B cell (primary cell): ENCODE measurements around the gene METTL9. TPM values are rescaled to one million over a fixed set of nuclear protein-coding genes. Genes with fewer than 3 reads are reported as not detected.
"Not testable (repeated sequence)": the region's sequence is repeated elsewhere in the genome, so short reads cannot be mapped to it uniquely, and the experiment has no call there.

Experiments
- ATAC-seq: fragments of 200-7000 bp; cut with Tn5 transposase; one replicate; pipeline ENCODE4 v1.10.0; 2021; ENCODE audit warnings: low read depth, mild to moderate bottlenecking, moderate number of reproducible peaks, moderate library complexity
- CTCF ChIA-PET: fragments of 350-600 bp; sonication (Branson Sonifier 250); formaldehyde crosslinking; loops from one replicate; lab custom pipeline; 2021; ENCODE audit warnings: antibody characterized with exemption, inconsistent platforms; lab: Charles Lee
- POLR2A ChIA-PET: fragments of 350-600 bp; sonication (Branson Sonifier 250); formaldehyde crosslinking; loops from one replicate; lab custom pipeline; 2021; ENCODE audit warnings: antibody characterized with exemption; lab: Charles Lee
- DNase-seq: peaks from one replicate; pipeline ENCODE4 v3.0.0; 2013
- H2AFZ ChIP-seq: 2 replicates; pipeline ENCODE4 v1.6.1; 2012; ENCODE audit warnings: mild to moderate bottlenecking, low read depth, low read length; ENCODE audit not compliant: insufficient read depth, poor library complexity, severe bottlenecking
- H3K27ac ChIP-seq, 2 donors: 1 replicate in 1 of 2; 2 replicates in 1 of 2; pipeline ENCODE4 v1.5.1; 2012 to 2013; ENCODE audit warnings: low read length in 2 of 2, mild to moderate bottlenecking in 2 of 2, moderate library complexity in 1 of 2
- H3K27me3 ChIP-seq, 4 experiments: fragments of 200-600 bp in 1 of 4; sonication (generic) in 1 of 4; replicated peaks in 1 of 4; 1 replicate in 2 of 4; 2 replicates in 2 of 4; pipeline versions ENCODE4 v1.6.1 to v1.7.0; 2013 to 2016; ENCODE audit warnings: low read length in 3 of 4, mild to moderate bottlenecking in 2 of 4, mixed read lengths in 1 of 4, moderate library complexity in 1 of 4; ENCODE audit not compliant: insufficient read depth in 4 of 4, control insufficient read depth in 3 of 4; ENCODE audit errors: control extremely low read depth in 1 of 4
- H3K36me3 ChIP-seq, 2 experiments: replicated peaks in 1 of 2; 1 replicate in 1 of 2; 2 replicates in 1 of 2; pipeline versions ENCODE4 v1.6.1 to v1.7.1; 2013; ENCODE audit warnings: low read length in 1 of 2; ENCODE audit not compliant: insufficient read depth in 2 of 2, control insufficient read depth in 1 of 2; ENCODE audit errors: control extremely low read depth in 1 of 2, extremely low read depth in 1 of 2
- H3K4me1 ChIP-seq, 2 donors: fragments of 200-600 bp in 1 of 2; sonication (generic) in 1 of 2; 1 replicate in 1 of 2; 2 replicates in 1 of 2; pipeline versions ENCODE4 v1.5.1 to v1.6.1; 2013 to 2017; ENCODE audit warnings: low read length in 2 of 2; ENCODE audit not compliant: control insufficient read depth in 2 of 2, insufficient read depth in 2 of 2
- H3K4me2 ChIP-seq: replicated peaks from 2 replicates; pipeline ENCODE3; 2012; ENCODE audit warnings: mild to moderate bottlenecking, low read depth, low read length; ENCODE audit not compliant: poor library complexity, severe bottlenecking
- H3K4me3 ChIP-seq, 5 experiments: fragments of 200-600 bp in 1 of 5; sonication (generic) in 1 of 5; 1 replicate in 3 of 5; 2 replicates in 2 of 5; pipeline versions ENCODE4 v1.5.1 to v1.7.0; 2011 to 2016; ENCODE audit warnings: low read length in 4 of 5, mild to moderate bottlenecking in 4 of 5, low read depth in 2 of 5, control low read depth in 1 of 5, moderate library complexity in 1 of 5; ENCODE audit not compliant: insufficient read depth in 1 of 5; ENCODE audit errors: control extremely low read depth in 1 of 5, extremely low read depth in 1 of 5
- H3K79me2 ChIP-seq: fragments of 200-600 bp; sonication (generic); one replicate; pipeline ENCODE4 v1.6.0; 2016; ENCODE audit warnings: low read length; ENCODE audit not compliant: control insufficient read depth, insufficient read depth
- H3K9ac ChIP-seq: fragments of 200-600 bp; sonication (generic); 2 replicates; pipeline ENCODE4 v1.6.1; 2017; ENCODE audit warnings: mild to moderate bottlenecking, low read length, moderate library complexity
- H3K9me3 ChIP-seq, 3 donors: one replicate each; pipeline versions ENCODE4 v1.6.1 to v1.7.1; 2013; ENCODE audit warnings: low read length in 2 of 3; ENCODE audit not compliant: control insufficient read depth in 2 of 3, insufficient read depth in 1 of 3; ENCODE audit errors: control extremely low read depth in 1 of 3
- H4K20me1 ChIP-seq: 2 replicates; pipeline ENCODE4 v1.6.0; 2012; ENCODE audit warnings: mild to moderate bottlenecking, low read length; ENCODE audit not compliant: insufficient read depth, control insufficient read depth, poor library complexity, severe bottlenecking
- H3K27ac Mint-ChIP-seq: one replicate; pipeline ENCODE4 v1.8.0; 2021; ENCODE audit warnings: mixed read lengths
- H3K27me3 Mint-ChIP-seq: one replicate; pipeline ENCODE4 v1.8.0; 2021; ENCODE audit warnings: mixed read lengths
- H3K4me1 Mint-ChIP-seq: one replicate; pipeline ENCODE4 v1.8.0; 2021; ENCODE audit warnings: mixed read lengths
- H3K4me3 Mint-ChIP-seq: one replicate; pipeline ENCODE4 v1.8.0; 2021; ENCODE audit warnings: mixed read lengths
- H3K9me3 Mint-ChIP-seq: one replicate; pipeline ENCODE4 v1.8.0; 2022; ENCODE audit warnings: mixed read lengths; ENCODE audit not compliant: insufficient read depth
- EZH2 ChIP-seq: IDR thresholded peaks from 2 replicates; pipeline ENCODE4 v1.6.1; 2012; ENCODE audit warnings: borderline replicate concordance, low read depth, mild to moderate bottlenecking, moderate library complexity, low read length; ENCODE audit not compliant: insufficient read depth, poor library complexity, severe bottlenecking
- WGBS: methylation state at CpG from one replicate; pipeline ENCODE4 v1.1.5; 2013; ENCODE audit warnings: missing lambda C conversion rate; ENCODE audit not compliant: insufficient coverage; 5-methylcytosine and 5-hydroxymethylcytosine counted together
- intact Hi-C: fragments of 100-400 bp; cut with micrococcal nuclease; formaldehyde crosslinking; loops from one replicate; pipeline ENCODE4 v1.10.0; 2022
- polyA minus RNA-seq: library from RNA; depleted of rRNA, polyadenylated mRNA; stranded (reverse); fragments of >200 nt; gene quantifications from 2 replicates; pipeline ENCODE4 v1.2.3, GENCODE V29; 2012
- polyA plus RNA-seq: library from polyadenylated mRNA; depleted of rRNA; stranded (reverse); fragments of >200 nt; gene quantifications from 2 replicates; pipeline ENCODE4 v1.2.3, GENCODE V29; 2012
- total RNA-seq, 2 donors: library from RNA; stranded (reverse); fragments of 120-200 nt in 1 of 2; gene quantifications; 1 replicate in 1 of 2; 2 replicates in 1 of 2; pipeline versions ENCODE4 v1.2.3 to v1.2.4, GENCODE V29; 2013 to 2022
- TF ChIP-seq, protein P1 (sequence below): fragments of 200-600 bp; IDR thresholded peaks from one replicate; pipeline ENCODE4 v1.8.0; 2022; ENCODE audit warnings: antibody characterized with exemption, mild to moderate bottlenecking

The METTL9 gene
- total RNA-seq (57.3 and 57.7 TPM in 2 replicates), polyA plus RNA-seq (34.0 and 43.6 TPM in 2 replicates), polyA minus RNA-seq (73.2 and 82.3 TPM in 2 replicates)
- 108 TPM for total RNA-seq (2013)

DNA sequence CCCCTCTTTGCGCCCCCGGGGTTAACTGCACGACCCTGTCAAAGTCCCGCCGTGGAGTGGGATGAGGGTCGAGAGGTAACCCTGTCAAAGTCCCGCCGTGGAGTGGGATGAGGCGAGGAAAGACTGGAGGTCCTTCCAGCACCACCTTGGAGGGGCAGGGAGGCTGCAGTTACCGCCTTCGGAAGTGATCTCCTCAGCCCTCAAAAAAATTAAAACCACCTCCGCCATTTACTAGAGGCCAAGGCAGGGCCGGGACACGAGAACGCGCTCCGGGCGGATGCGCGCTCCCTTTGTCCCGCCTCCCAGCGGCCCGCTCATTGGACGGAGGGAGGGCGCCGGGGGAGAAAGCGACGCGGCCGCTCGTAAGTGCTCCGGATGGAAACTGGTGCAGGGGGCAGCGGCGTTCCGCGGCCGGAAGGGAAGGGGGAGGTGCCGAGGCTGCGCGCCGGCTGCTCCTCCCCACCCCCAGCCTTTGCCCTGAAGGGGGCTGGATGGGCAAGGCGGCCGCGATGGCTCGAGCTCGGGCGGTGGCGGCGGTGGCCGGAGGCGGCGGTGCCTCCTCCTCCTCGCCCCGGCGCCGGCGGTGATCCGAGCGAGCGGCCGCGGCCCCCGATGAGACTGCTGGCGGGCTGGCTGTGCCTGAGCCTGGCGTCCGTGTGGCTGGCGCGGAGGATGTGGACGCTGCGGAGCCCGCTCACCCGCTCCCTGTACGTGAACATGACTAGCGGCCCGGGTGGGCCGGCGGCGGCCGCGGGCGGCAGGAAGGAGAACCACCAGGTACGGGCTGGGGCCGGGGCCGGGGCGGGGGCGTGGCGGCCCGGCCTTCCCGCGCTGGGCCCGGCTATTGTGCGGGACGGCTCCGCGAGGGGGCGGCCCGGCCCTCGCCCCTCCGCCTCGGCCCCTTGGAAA lies at the start of gene METTL9:
METTL9 (plus strand) TSS at position 456 of the 909 bp plus-strand sequence; CDS start at position 613, 157 bp downstream.
- peaks cover 10% of the 10 kb centered on the region for H4K20me1 ChIP-seq
- H3K9me3 Mint-ChIP-seq = no peaks in the 10 kb centered on the region
- peak; percentile 97 for DNase-seq
- H3K27me3 Mint-ChIP-seq = no peaks in the 10 kb centered on the region
- peaks cover 13 to 17% of the 10 kb centered on the region in 2 donors for H3K4me1 ChIP-seq
- peak within 1 kb of the TSS; percentile 94 for H3K27ac Mint-ChIP-seq
- peak within 1 kb of the TSS; percentile 96 for H2AFZ ChIP-seq
- no peaks in the 10 kb centered on the region for H3K36me3 ChIP-seq
- peak; percentile 89 for ATAC-seq
- H3K4me3 ChIP-seq = peak within 1 kb of the TSS; percentile 70 to 95 (median 82)
- TF ChIP-seq, protein P1, sequence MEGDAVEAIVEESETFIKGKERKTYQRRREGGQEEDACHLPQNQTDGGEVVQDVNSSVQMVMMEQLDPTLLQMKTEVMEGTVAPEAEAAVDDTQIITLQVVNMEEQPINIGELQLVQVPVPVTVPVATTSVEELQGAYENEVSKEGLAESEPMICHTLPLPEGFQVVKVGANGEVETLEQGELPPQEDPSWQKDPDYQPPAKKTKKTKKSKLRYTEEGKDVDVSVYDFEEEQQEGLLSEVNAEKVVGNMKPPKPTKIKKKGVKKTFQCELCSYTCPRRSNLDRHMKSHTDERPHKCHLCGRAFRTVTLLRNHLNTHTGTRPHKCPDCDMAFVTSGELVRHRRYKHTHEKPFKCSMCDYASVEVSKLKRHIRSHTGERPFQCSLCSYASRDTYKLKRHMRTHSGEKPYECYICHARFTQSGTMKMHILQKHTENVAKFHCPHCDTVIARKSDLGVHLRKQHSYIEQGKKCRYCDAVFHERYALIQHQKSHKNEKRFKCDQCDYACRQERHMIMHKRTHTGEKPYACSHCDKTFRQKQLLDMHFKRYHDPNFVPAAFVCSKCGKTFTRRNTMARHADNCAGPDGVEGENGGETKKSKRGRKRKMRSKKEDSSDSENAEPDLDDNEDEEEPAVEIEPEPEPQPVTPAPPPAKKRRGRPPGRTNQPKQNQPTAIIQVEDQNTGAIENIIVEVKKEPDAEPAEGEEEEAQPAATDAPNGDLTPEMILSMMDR = no peak
- TF ChIP-seq EZH2 = no peak
- peaks cover 34% of the 10 kb centered on the region for H3K4me1 Mint-ChIP-seq
- H3K27me3 ChIP-seq = no peaks in the 10 kb centered on the region
- intact Hi-C loops = loop anchor here (1.0 to 2.0 kb wide), 5 partner anchors 48 to 589 kb away; partner anchors contain the start of gene UQCRC2
- H3K9me3 ChIP-seq = no peaks in the 10 kb centered on the region
- peak within 1 kb of the TSS; percentile 83 to 91 for H3K27ac ChIP-seq
- peak within 1 kb of the TSS; percentile 88 for H3K4me3 Mint-ChIP-seq
- WGBS = under 1% methylated on average over 91 of the region's 100 CpGs
- CTCF ChIA-PET = interaction anchor here (1.4 to 1.6 kb wide), 2 partner anchors 46 to 58 kb away, joined by 3 to 5 read pairs; no protein-coding TSS in a partner anchor
- POLR2A ChIA-PET = no interaction called here
- peaks cover 39% of the 10 kb centered on the region for H3K79me2 ChIP-seq
- H3K9ac ChIP-seq = peak within 1 kb of the TSS; percentile 79
- peak within 1 kb of the TSS; percentile 94 for H3K4me2 ChIP-seq

DNA sequence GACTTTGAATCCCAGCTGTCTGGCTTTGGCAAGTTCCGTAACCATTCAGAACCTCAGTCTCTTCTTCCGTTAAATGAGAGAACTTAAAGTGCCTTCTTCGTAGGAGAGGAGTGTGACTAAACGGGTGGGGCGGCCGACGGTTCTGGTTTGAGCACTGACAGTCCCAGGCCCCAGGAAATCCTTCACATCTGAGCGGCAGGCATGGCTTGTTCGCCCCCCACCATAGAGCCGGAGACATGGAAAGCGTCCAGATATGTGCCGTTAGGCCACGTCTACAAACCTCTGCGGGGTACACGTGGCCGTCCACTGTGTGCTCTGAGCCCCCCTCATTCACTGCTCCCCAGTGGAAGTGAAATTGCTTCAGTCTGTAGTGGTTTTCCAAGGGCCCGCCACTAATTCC lies 49.4 kb upstream of the METTL9 start:
- H2AFZ ChIP-seq, H3K27ac ChIP-seq, H3K27me3 Mint-ChIP-seq, H3K9me3 Mint-ChIP-seq, CTCF ChIA-PET, H3K27ac Mint-ChIP-seq, H4K20me1 ChIP-seq, H3K4me3 Mint-ChIP-seq, H3K9me3 ChIP-seq, H3K4me3 ChIP-seq, ATAC-seq, H3K9ac ChIP-seq, H3K4me2 ChIP-seq, POLR2A ChIA-PET, DNase-seq, H3K36me3 ChIP-seq, H3K27me3 ChIP-seq: not testable (repeated sequence)
- intact Hi-C loops = loop anchor here (10.0 kb wide), 5 partner anchors 245 to 1885 kb away; partner anchors contain the start of genes DCUN1D3, DNAH3, LDAF1 and LYRM1
- WGBS = 97% methylated on average over 13 of the region's 17 CpGs
- H3K4me1 ChIP-seq = peaks cover 25 to 28% of the 10 kb centered on the region in 2 donors
- H3K79me2 ChIP-seq = peaks cover 10% of the 10 kb centered on the region
- peaks cover 22% of the 10 kb centered on the region for H3K4me1 Mint-ChIP-seq

DNA sequence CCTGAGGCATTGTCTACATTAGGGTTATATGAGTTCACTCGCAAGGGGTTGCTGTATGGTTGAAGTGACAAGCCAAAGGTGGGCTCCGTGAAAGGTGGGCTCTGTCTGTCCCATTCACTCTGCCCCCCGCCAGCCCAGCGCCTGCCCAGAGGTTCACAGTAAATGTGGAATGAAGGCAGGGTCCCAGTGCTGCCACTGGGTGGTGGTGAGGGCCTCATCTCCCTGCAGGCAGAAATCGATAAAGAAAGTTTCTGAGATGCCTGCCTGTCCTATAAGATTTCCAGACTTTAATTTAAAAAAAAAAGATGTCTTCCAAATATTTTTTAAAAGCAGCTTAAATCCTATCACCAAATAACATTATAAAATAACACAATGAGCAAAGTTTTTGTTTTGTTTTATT lies 48.9 kb upstream of the METTL9 start:
- H4K20me1 ChIP-seq, H3K27ac ChIP-seq, H3K27me3 ChIP-seq, H3K9ac ChIP-seq, H3K4me3 ChIP-seq, H3K4me2 ChIP-seq, H3K36me3 ChIP-seq, H3K27ac Mint-ChIP-seq, H3K9me3 Mint-ChIP-seq, H3K9me3 ChIP-seq, H2AFZ ChIP-seq, CTCF ChIA-PET, DNase-seq, H3K27me3 Mint-ChIP-seq, POLR2A ChIA-PET, H3K4me3 Mint-ChIP-seq, ATAC-seq: not testable (repeated sequence)
- no CpG with 5 or more reads among the region's 5 CpGs for WGBS
- H3K4me1 ChIP-seq = peaks cover 27 to 33% of the 10 kb centered on the region in 2 donors
- H3K4me1 Mint-ChIP-seq = peaks cover 25% of the 10 kb centered on the region
- intact Hi-C loops = loop anchor here (10.0 kb wide), 5 partner anchors 246 to 1884 kb away; partner anchors contain the start of genes DCUN1D3, DNAH3, LDAF1 and LYRM1
- peaks cover 10% of the 10 kb centered on the region for H3K79me2 ChIP-seq
